Mesothelial cell of epicardium (in vitro differentiated cells): ENCODE data around the gene ADD1. TPM values are rescaled to one million over a fixed set of nuclear protein-coding genes. Genes with fewer than 3 reads are reported as not detected.
"Not testable (repeated sequence)": the region's sequence is repeated elsewhere in the genome, so short reads cannot be mapped to it uniquely, and the experiment has no call there.

Source experiments
- DNase-seq, 2 experiments: peaks; one replicate each; pipeline ENCODE4 v3.0.0; 2021; ENCODE audit warnings: low spot score in 2 of 2; ENCODE audit not compliant: unreplicated experiment in 2 of 2
- H3K27ac Mint-ChIP-seq: 2 replicates; pipeline ENCODE4 v1.8.0; 2021; ENCODE audit warnings: mixed read lengths
- H3K27me3 Mint-ChIP-seq: 2 replicates; pipeline ENCODE4 v1.8.0; 2021; ENCODE audit warnings: low read depth, mixed read lengths
- H3K36me3 Mint-ChIP-seq: 2 replicates; pipeline ENCODE4 v1.8.0; 2021; ENCODE audit warnings: mixed read lengths
- H3K4me1 Mint-ChIP-seq: 2 replicates; pipeline ENCODE4 v1.8.0; 2021; ENCODE audit warnings: mixed read lengths
- H3K4me3 Mint-ChIP-seq: 2 replicates; pipeline ENCODE4 v1.8.0; 2021; ENCODE audit warnings: mild to moderate bottlenecking, moderate library complexity, mixed read lengths
- H3K9me3 Mint-ChIP-seq: 2 replicates; pipeline ENCODE4 v1.8.0; 2021; ENCODE audit warnings: mixed read lengths
- total RNA-seq: library from RNA; stranded (reverse); gene quantifications from 3 replicates; pipeline ENCODE4 v1.2.1, GENCODE V29; 2021
- TF ChIP-seq, protein P1 (sequence below): fragments of 200-600 bp; sonication (generic); IDR thresholded peaks from one replicate; pipeline ENCODE4 v1.5.0; 2021; ENCODE audit warnings: antibody characterized with exemption; ENCODE audit not compliant: unreplicated experiment

The ADD1 gene
- total RNA-seq, 1 donor from 2014 or later = 297 TPM

GRCh38 chr4:2913168-2913567, 69.5 kb downstream of the ADD1 start:
- no peak for DNase-seq
- TF ChIP-seq, protein P1, sequence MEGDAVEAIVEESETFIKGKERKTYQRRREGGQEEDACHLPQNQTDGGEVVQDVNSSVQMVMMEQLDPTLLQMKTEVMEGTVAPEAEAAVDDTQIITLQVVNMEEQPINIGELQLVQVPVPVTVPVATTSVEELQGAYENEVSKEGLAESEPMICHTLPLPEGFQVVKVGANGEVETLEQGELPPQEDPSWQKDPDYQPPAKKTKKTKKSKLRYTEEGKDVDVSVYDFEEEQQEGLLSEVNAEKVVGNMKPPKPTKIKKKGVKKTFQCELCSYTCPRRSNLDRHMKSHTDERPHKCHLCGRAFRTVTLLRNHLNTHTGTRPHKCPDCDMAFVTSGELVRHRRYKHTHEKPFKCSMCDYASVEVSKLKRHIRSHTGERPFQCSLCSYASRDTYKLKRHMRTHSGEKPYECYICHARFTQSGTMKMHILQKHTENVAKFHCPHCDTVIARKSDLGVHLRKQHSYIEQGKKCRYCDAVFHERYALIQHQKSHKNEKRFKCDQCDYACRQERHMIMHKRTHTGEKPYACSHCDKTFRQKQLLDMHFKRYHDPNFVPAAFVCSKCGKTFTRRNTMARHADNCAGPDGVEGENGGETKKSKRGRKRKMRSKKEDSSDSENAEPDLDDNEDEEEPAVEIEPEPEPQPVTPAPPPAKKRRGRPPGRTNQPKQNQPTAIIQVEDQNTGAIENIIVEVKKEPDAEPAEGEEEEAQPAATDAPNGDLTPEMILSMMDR = no peak
- peaks cover 14% of the 10 kb centered on the region for H3K9me3 Mint-ChIP-seq
- no peaks in the 10 kb centered on the region for H3K4me1 Mint-ChIP-seq
- H3K36me3 Mint-ChIP-seq = peaks cover 57% of the 10 kb centered on the region
- no peak overlapping the region for H3K27ac Mint-ChIP-seq
- H3K4me3 Mint-ChIP-seq = no peak overlapping the region
- no peaks in the 10 kb centered on the region for H3K27me3 Mint-ChIP-seq

DNA sequence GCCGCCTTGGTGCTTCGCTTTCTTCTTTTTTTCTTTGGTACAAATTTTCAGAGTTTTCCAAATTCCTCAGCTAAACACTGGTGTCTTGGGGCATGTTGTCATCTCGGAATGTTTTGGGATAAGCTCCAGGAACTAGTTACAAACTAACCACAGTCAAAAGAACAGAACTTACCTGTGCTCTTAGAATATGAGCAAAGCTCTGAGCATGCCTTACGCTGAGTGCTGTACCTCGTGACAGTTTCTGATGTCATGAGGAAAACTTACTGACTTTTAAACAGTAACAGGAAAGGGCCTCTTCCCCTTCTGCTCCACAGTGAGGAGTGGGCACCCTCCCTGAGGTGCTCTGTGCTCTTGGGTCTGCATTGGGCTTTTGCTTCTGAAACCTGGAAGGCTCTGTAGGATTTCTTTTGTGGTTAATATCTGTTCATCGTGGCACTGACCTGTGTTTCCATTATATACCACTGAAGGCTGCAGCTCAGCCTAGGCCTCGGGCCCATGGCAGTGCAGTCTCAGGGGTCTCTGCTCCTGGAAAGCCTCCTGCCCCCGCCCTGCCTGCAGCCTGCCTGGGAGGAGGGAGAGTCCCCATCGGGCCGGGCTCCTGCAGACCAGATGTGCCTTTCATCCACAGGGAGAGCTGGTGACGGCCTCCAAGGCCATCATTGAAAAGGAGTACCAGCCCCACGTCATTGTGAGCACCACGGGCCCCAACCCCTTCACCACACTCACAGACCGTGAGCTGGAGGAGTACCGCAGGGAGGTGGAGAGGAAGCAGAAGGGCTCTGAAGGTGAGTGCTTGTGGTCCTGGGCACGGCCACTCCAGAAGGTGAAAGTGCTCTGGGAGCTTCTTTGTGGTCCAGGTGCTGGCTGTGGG, 70.8 kb downstream of the ADD1 start:
- no peak for DNase-seq
- TF ChIP-seq, protein P1 = no peak
- Mint-ChIP-seq H3K27me3 (no peaks in the 10 kb centered on the region), H3K4me1 (no peaks in the 10 kb centered on the region), H3K27ac (no peak overlapping the region), H3K36me3 (peaks cover 60% of the 10 kb centered on the region), H3K4me3 (no peak overlapping the region), H3K9me3 (peaks cover 22% of the 10 kb centered on the region)

GRCh38 chr4:2915789-2916188, 72.1 kb downstream of the ADD1 start:
- peaks cover 35% of the 10 kb centered on the region for H3K9me3 Mint-ChIP-seq
- peaks cover 65% of the 10 kb centered on the region for H3K36me3 Mint-ChIP-seq
- no peaks in the 10 kb centered on the region for H3K4me1 Mint-ChIP-seq
- no peaks in the 10 kb centered on the region for H3K27me3 Mint-ChIP-seq
- TF ChIP-seq, protein P1 = no peak
- no peak overlapping the region for H3K27ac Mint-ChIP-seq
- no peak overlapping the region for H3K4me3 Mint-ChIP-seq
- DNase-seq = no peak

GRCh38 chr4:2916696-2917095, 73.1 kb downstream of the ADD1 start:
- Mint-ChIP-seq H3K36me3 (peaks cover 69% of the 10 kb centered on the region), H3K9me3 (peaks cover 36% of the 10 kb centered on the region)
- not testable (repeated sequence) for DNase-seq, H3K27ac Mint-ChIP-seq, H3K4me1 Mint-ChIP-seq, H3K27me3 Mint-ChIP-seq, H3K4me3 Mint-ChIP-seq

GRCh38 chr4:2918300-2918699, 74.7 kb downstream of the ADD1 start:
- not testable (repeated sequence) for H3K4me3 Mint-ChIP-seq, DNase-seq, H3K4me1 Mint-ChIP-seq, H3K27me3 Mint-ChIP-seq, H3K27ac Mint-ChIP-seq
- peaks cover 36% of the 10 kb centered on the region for H3K9me3 Mint-ChIP-seq
- peaks cover 74% of the 10 kb centered on the region for H3K36me3 Mint-ChIP-seq

DNA sequence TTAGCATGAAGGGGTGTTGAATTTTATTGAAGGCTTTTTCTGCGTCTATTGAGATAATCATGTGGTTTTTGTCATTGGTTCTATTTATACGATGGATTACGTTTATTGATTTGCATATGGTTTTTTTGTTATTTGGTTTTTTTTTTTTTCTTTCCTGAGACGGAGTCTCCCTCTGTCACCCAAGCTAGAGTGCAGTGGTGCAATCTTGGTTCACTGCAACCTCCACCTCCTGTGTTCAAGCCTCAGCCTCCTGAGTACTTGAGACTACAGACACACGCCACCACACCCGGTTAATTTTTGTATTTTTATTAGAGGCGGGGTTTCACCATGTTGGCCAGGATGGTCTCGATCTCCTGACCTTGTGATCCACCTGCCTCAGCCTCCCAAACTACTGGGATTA, 75.1 kb downstream of the ADD1 start:
- H3K27me3 Mint-ChIP-seq, H3K27ac Mint-ChIP-seq, DNase-seq, H3K4me1 Mint-ChIP-seq, H3K4me3 Mint-ChIP-seq: not testable (repeated sequence)
- peaks cover 78% of the 10 kb centered on the region for H3K36me3 Mint-ChIP-seq
- peaks cover 36% of the 10 kb centered on the region for H3K9me3 Mint-ChIP-seq

DNA sequence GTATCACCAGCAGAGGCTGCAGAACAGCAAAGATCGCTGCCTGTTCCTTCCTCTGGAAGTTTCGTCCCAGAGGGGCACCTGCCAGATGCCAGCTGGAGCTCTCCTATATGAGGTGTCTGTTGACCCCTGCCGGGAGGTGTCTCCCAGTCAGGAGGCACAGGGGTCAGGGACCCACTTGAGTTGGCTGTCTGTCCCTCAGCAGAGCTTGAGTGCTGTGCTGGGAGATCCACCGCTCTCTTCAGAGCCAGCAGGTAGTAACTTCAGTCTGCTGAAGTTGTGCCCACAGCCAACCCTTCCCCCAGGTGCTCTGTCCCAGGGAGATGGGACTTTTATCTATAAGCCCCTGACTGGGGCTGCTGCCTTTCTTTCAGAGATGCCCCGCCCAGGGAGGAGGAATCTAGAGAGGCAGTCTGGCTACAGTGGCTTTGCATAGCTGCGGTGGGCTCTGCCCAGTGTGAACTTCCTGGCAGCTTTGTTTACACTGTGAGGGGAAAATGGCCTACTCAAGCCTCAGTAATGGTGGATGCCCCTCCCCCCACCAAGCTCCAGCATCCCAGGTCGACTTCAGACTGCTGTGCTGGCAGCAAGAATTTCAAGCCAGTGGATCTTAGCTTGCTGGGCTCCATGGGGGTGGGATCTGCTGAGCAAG, 78.9 kb downstream of the ADD1 start:
- H3K4me1 Mint-ChIP-seq, DNase-seq, H3K27me3 Mint-ChIP-seq, H3K27ac Mint-ChIP-seq, H3K4me3 Mint-ChIP-seq: not testable (repeated sequence)
- H3K9me3 Mint-ChIP-seq = peaks cover 27% of the 10 kb centered on the region
- H3K36me3 Mint-ChIP-seq = peaks cover 57% of the 10 kb centered on the region
